Skeletal muscle satellite cell (primary cell): Measurements from ENCODE around the gene IRF4.

Experiments
- H3K27me3 ChIP-seq: 2 replicates; pipeline ENCODE4 v1.7.0; 2013; ENCODE audit warnings: low read length; ENCODE audit not compliant: control insufficient read depth, insufficient read depth
- H3K36me3 ChIP-seq: 2 replicates; pipeline ENCODE4 v1.7.0; 2013; ENCODE audit warnings: mild to moderate bottlenecking, control low read depth, low read length; ENCODE audit not compliant: insufficient read depth
- H3K4me1 ChIP-seq: 2 replicates; pipeline ENCODE4 v1.7.0; 2013; ENCODE audit warnings: low read length; ENCODE audit not compliant: control insufficient read depth, insufficient read depth
- H3K4me2 ChIP-seq: 2 replicates; pipeline ENCODE4 v1.7.0; 2013; ENCODE audit warnings: mild to moderate bottlenecking, low read length
- H3K4me3 ChIP-seq: 2 replicates; pipeline ENCODE4 v1.7.0; 2013; ENCODE audit warnings: low read length
- H3K9ac ChIP-seq: 2 replicates; pipeline ENCODE4 v1.7.0; 2013; ENCODE audit warnings: mild to moderate bottlenecking, low read depth, low read length, moderate library complexity
- H3K9me3 ChIP-seq: replicated peaks from 2 replicates; pipeline ENCODE4 v1.7.0; 2013; ENCODE audit warnings: mild to moderate bottlenecking, control low read depth, low read length

IRF4 gene

DNA sequence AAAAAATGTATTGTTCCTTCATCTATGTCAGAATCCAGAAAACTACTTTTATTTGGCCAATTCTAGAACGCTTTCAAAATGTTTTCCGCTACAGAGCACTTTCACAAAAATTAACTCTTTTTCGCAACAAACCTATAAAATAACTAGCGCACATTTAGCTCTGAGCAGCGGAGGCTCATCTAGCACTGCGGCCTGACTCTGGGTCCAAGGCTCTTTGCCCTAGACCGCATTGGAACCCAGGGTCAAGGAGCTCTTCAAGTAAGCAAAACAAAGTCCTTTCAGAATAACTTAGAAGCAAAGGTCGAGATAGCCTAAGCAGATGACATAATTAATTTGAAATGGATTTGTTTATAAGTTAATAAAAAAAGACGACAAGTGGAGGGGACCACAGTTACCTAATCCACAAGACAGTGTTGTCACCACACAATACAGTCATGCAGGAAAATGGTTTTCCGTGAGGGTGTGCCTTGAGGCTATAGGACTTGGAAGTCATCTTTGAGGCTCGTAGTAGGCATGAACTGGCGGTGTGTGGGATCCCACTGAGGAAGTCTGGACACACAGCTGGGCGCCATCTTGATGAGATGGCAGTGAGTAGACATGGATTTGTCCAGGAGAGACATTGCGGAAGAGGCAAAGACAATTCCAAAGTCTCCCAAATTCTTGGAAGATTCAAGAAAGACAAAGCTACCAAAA lies 29.2 kb upstream of the IRF4 start:
- Histone ChIP-seq H3K4me3 (no peak overlapping the region), H3K9me3 (peaks cover 3% of the 10 kb centered on the region), H3K4me1 (no peaks in the 10 kb centered on the region), H3K27me3 (peaks cover 9% of the 10 kb centered on the region), H3K4me2 (no peak overlapping the region), H3K36me3 (no peaks in the 10 kb centered on the region), H3K9ac (no peak overlapping the region)

- Histone ChIP-seq H3K4me2 (no peak overlapping the region), H3K9me3 (peaks cover 3% of the 10 kb centered on the region), H3K4me3 (no peak overlapping the region), H3K36me3 (no peaks in the 10 kb centered on the region), H3K9ac (no peak overlapping the region), H3K4me1 (no peaks in the 10 kb centered on the region), H3K27me3 (peaks cover 14% of the 10 kb centered on the region)
Observed at GRCh38 chr6:362924-363249, 28.7 kb upstream of the IRF4 start.

DNA sequence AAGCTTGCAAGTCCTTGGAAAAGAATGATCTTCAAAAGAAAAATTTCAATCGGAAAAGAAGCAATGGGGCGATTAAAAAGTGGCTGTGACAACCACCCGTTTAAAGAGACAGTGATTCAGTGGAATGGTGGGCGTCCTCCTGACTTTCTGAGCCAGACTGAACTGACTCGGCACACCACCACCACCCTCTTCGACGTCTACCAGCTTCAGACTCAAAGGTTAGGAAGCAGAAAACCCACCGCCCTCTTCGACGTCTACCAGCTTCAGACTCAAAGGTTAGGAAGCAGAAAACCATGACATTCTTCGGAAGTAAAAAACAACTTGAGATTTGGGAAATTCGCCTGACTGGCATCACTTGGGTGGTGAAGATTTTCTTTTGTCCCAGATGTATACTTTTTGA lies 28.3 kb upstream of the IRF4 start:
- H3K9ac ChIP-seq, result no peak overlapping the region
- peaks cover 14% of the 10 kb centered on the region for H3K27me3 ChIP-seq
- no peak overlapping the region for H3K4me3 ChIP-seq
- H3K9me3 ChIP-seq, result peaks cover 3% of the 10 kb centered on the region
- H3K36me3 ChIP-seq, result no peaks in the 10 kb centered on the region
- no peak overlapping the region for H3K4me2 ChIP-seq
- no peaks in the 10 kb centered on the region for H3K4me1 ChIP-seq

DNA sequence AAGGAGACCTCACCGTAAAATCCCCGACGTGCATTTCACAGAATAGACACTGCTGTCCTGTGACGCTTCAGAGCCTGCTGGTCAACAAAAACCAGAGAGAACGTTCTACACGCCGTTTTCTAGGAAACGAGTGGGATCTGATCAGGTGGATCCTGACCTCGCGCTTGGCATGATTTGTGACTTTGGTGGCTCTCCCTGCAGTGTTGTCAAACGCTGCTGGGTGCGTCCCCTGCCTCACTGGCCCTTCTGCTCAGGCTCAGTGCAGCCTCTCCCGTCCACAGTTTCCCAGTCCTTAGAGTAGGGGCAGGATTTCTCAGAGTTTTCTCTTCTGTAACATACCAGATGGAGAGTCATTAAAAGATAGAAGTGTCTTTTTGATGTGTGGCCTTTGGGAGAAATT lies 27.6 kb upstream of the IRF4 start:
- Histone ChIP-seq H3K9me3 (peaks cover 3% of the 10 kb centered on the region), H3K4me3 (no peak overlapping the region), H3K36me3 (no peaks in the 10 kb centered on the region), H3K27me3 (peaks cover 14% of the 10 kb centered on the region), H3K4me1 (no peaks in the 10 kb centered on the region), H3K4me2 (no peak overlapping the region), H3K9ac (no peak overlapping the region)

DNA sequence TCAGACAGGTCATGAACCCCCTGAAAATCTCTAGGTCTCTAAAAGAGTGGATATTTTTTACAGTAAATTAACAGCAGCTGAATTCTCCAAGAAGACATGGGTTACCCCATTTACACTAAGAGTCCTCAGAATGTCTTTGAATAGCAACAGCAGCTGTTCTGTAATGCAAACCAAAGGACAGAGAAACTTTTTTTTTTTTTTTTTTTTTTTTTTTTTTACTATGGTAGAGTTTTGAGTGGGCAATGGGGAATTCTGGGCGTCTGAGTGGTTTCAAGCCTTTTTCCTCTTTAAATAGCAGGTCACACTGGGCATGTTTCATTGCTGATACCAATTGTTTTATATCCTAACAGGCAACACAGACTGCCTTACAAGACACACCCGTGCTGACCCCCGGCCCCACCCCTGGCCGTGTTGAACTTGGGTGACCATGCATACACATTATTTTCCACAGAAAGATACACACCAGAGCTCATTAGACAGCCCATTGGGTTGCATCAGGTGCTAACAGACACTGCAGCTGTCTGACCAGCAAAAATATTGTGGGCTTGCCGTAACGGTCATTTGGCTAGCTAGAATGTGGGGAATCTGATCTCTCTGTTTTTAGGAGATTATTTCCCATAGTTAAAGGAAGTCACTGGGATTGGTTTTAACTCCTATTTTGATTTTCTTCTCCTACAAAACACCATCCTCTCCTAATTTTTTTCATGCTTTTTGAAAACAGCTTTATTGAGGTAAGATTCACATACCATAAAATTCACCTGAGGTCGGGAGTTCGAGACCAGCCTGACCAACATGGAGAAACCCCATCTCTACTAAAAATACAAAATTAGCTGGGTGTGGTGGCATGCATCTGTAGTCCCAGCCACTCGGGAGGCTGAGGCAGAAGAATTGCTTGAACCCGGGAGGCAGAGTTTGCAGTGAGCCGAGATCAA lies 26.7 kb upstream of the IRF4 start:
- Histone ChIP-seq H3K9ac (no peak overlapping the region), H3K27me3 (peaks cover 16% of the 10 kb centered on the region), H3K4me2 (no peak overlapping the region), H3K36me3 (no peaks in the 10 kb centered on the region), H3K9me3 (peaks cover 3% of the 10 kb centered on the region), H3K4me1 (no peaks in the 10 kb centered on the region), H3K4me3 (no peak overlapping the region)

DNA sequence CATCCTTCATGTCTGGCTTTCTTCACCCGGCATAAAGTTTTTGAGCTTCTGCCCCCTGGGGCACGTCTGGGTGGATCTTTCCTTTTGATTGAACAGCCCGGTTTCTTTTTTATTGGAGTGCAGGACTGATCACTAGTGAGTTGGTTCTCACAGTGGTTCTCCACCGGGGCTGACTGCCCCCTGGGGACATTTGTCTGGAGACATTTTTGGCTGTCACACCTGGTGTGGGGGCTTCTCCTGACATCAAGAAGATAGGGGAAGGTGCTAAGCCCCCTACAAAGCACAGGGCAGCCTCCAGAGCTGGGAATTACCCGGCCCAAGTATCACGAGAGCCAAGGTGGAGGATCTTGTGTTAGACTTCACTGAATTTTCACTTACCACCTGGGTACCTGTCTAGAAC lies 25.7 kb upstream of the IRF4 start:
- H3K9me3 ChIP-seq, result peaks cover 3% of the 10 kb centered on the region
- peaks cover 16% of the 10 kb centered on the region for H3K27me3 ChIP-seq
- no peak overlapping the region for H3K9ac ChIP-seq
- no peak overlapping the region for H3K4me3 ChIP-seq
- no peaks in the 10 kb centered on the region for H3K4me1 ChIP-seq
- no peaks in the 10 kb centered on the region for H3K36me3 ChIP-seq
- no peak overlapping the region for H3K4me2 ChIP-seq

- no peak overlapping the region for H3K9ac ChIP-seq
- H3K36me3 ChIP-seq, result no peaks in the 10 kb centered on the region
- H3K4me1 ChIP-seq, result no peaks in the 10 kb centered on the region
- H3K4me3 ChIP-seq, result no peak overlapping the region
- H3K9me3 ChIP-seq, result peaks cover 3% of the 10 kb centered on the region
- no peak overlapping the region for H3K4me2 ChIP-seq
- peaks cover 16% of the 10 kb centered on the region for H3K27me3 ChIP-seq
Observed at GRCh38 chr6:366389-367297, 24.9 kb upstream of the IRF4 start.

DNA sequence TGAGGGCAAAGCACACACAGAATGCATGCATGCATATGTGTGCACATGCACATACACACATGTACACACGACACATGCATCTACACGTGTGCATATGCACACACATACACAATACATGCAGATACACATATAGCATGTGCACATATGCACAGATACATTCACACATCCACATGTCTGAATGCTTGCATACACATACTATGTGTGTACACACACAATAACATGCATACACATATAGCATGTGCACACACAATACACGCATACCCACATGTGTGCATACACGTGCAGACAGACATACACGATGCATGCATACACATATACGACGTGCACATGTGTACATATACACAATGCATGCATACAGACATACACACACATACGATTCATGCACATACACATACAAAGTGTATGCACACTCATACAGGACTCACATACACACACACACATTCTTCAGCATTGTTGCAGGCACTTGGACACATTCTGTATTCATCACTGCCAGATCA lies 24.2 kb upstream of the IRF4 start:
- H3K4me2 ChIP-seq, result no peak overlapping the region
- no peaks in the 10 kb centered on the region for H3K4me1 ChIP-seq
- H3K27me3 ChIP-seq, result peaks cover 17% of the 10 kb centered on the region
- peaks cover 3% of the 10 kb centered on the region for H3K9me3 ChIP-seq
- no peaks in the 10 kb centered on the region for H3K36me3 ChIP-seq
- H3K4me3 ChIP-seq, result no peak overlapping the region
- H3K9ac ChIP-seq, result no peak overlapping the region

DNA sequence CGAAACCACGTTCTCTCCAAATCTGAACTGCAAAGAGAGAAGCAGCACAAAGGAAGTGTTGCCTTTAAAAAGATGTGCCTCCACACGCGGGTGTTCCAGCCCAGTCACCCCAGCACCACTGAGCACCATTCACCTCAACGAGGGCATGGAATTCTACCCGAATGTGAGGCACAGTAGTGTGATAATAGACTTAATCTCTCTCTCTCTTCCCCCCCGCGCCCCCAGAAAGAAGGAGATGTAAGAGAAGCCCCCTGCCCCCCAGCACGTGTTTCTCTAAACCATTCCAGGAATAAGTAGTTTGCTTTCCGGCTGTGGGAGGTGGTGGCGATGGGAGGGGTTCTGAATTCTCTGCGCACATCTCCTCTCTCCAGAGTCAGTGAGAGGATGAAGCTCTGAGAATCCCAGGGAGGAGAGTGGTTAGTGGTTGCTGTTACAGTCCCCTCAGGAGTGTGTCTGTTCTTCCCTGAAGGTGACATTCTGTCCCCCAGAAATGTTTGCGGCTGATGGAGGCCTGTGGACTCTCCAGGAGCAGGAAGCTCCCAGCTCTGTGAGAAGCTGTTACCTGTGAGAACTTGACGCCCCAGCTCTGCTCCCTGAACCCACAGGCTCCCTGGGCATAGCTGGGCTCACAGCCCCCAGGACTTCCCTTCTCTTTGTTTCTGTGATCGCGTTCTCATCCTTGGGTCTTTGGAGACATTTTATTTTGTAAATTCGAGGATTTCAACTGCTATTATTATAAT lies 23.5 kb upstream of the IRF4 start:
- peaks cover 3% of the 10 kb centered on the region for H3K9me3 ChIP-seq
- peaks cover 24% of the 10 kb centered on the region for H3K27me3 ChIP-seq
- H3K36me3 ChIP-seq, result no peaks in the 10 kb centered on the region
- H3K9ac ChIP-seq, result no peak overlapping the region
- H3K4me1 ChIP-seq, result no peaks in the 10 kb centered on the region
- H3K4me2 ChIP-seq, result no peak overlapping the region
- no peak overlapping the region for H3K4me3 ChIP-seq

GRCh38 chr6:369559-370431 lies 21.8 kb upstream of the IRF4 start:
- Histone ChIP-seq H3K4me2 (no peak overlapping the region), H3K9ac (no peak overlapping the region), H3K4me1 (no peaks in the 10 kb centered on the region), H3K36me3 (no peaks in the 10 kb centered on the region), H3K27me3 (peaks cover 35% of the 10 kb centered on the region), H3K4me3 (no peak overlapping the region), H3K9me3 (no peaks in the 10 kb centered on the region)
